ENCODE results near the gene MAK. TPM values are rescaled to one million over a fixed set of nuclear protein-coding genes. Genes with fewer than 3 reads are reported as not detected.
"Not testable (repeated sequence)": the region's sequence is repeated elsewhere in the genome, so short reads cannot be mapped to it uniquely, and the experiment has no call there.

MAK gene
- total RNA-seq, 1 donor from 2014 or later: 0.71 TPM

GRCh38 chr6:10792101-10792500, 46.2 kb downstream of the MAK start:
- DNase-seq (ENCODE audit: low spot score): no peak

DNA sequence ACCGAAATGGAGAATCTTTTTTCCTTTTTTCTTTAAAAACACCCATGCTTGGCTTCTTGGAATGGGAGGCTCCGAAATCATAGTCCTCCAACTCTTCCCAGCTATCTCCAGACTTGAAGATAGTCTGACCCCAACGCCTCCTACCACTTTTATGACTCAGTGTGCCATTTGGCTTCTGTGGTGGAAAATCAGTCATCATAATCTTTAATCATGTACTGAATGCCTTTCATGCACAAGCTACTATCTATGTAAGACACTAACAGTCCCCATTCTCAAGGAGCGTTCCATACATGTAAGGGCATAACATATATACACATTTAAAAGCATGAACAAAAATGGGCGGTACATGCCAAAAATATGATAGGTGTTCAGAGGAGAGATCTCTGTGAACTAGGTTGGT, 46.7 kb downstream of the MAK start:
- no peak for DNase-seq (ENCODE audit: low spot score)

- DNase-seq (ENCODE audit: low spot score): no peak
Observed at GRCh38 chr6:10779076-10779475, 59.3 kb downstream of the MAK start.

- no peak for DNase-seq (ENCODE audit: low spot score)
Observed at GRCh38 chr6:10778230-10778629, 60.1 kb downstream of the MAK start.

GRCh38 chr6:10771371-10771894, 66.9 kb downstream of the MAK start:
- DNase-seq (ENCODE audit: low spot score): no peak

DNA sequence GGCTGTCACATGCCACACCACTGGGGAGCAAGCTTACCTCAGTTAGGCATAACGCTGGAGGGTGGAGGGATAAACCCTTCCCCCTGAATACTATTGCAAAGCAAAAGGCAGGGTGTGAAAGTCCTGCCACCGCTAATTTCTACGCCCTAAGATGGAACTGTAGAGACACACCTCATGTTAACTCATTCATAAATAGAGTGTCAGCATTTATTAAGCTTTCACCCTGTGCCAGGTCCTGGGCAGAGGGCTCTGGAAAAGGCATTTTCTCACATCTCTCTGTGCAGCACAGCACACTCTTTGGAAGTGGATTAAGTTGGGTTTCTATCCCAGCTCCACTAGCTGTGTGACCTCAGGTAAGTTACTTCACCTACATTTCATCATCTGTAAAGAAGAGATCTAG, 68.9 kb downstream of the MAK start:
- DNase-seq (ENCODE audit: low spot score): no peak

DNA sequence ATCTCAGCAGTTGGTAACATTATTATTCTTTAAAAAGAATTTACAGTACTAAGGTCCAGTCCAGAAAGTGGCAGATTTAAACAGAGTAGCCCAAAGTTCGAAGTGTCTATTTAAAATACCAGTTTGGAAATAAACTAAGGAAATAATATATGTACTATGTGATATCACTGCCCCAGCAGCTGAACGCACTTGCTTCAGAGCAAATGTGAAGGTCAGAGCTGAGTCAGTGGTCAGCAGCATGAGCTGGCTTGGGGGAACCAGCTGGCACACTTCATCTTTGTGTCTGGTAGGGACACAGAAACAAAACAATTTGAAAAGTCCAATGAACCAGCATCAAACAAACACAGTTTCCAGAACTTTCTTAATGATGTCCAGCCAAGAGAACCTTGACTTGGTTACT, 75.3 kb downstream of the MAK start:
- no peak for DNase-seq (ENCODE audit: low spot score)

GRCh38 chr6:10759884-10760329, 78.4 kb downstream of the MAK start:
- no peak for DNase-seq (ENCODE audit: low spot score)

- no peak for DNase-seq (ENCODE audit: low spot score)
Observed at GRCh38 chr6:10759312-10759839, 79.0 kb downstream of the MAK start.

DNA sequence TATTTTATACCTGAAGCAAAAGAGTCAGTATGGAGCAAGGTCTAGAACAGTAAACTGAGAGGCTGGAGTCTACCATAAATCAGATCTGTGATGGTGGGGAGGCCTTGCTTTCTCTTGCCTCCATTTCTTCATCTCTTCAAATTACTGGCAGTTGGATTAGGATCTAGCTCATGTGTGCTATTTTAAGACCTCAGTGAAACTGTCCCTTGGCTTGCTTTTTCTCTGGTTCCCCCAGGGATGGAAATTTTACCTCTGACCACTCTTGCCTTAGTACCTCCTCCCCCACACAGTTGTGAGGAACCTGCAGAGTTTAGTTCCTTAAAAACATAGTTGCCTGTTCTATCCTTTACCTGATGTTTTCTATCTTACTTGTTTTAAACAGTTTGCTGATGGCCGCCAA, 82.3 kb downstream of the MAK start:
- DNase-seq (ENCODE audit: low spot score): no peak

GRCh38 chr6:10751757-10752156, 86.6 kb downstream of the MAK start:
- not testable (repeated sequence) for DNase-seq (ENCODE audit: low spot score)

- DNase-seq (ENCODE audit: low spot score): not testable (repeated sequence)
Observed at GRCh38 chr6:10750568-10750967, 87.8 kb downstream of the MAK start.

- no peak for DNase-seq (ENCODE audit: low spot score)
Observed at GRCh38 chr6:10749734-10750133, 88.6 kb downstream of the MAK start.

- peak; percentile 100 for DNase-seq (ENCODE audit: low spot score)
Observed at GRCh38 chr6:10747251-10747972, 90.9 kb downstream of the MAK start, which contains the start of gene TMEM14B. TMEM14B (plus strand) TSS chr6:10747805; CDS start chr6:10749246, 1,441 bp downstream.

DNA sequence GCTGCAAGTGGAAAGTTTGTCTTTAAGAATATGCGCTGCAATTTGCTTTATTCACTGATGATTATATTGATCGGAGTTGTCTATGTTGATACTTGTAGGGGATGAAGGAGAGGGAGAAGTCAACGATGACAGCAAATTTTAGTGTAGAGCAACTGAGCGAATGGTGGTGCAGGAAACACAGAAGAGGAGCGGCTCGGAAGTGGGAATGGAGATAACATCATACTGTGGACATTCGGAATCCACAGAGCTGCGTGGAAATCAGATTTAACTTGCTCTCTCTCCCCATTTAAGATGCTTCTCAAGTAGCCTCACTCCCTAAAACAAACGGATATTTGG, 91.5 kb downstream of the MAK start:
- DNase-seq (ENCODE audit: low spot score): no peak

- no peak for DNase-seq (ENCODE audit: low spot score)
Observed at GRCh38 chr6:10745116-10745515, 93.2 kb downstream of the MAK start.

- no peak for DNase-seq (ENCODE audit: low spot score)
Observed at GRCh38 chr6:10743515-10743914, 94.8 kb downstream of the MAK start.

DNA sequence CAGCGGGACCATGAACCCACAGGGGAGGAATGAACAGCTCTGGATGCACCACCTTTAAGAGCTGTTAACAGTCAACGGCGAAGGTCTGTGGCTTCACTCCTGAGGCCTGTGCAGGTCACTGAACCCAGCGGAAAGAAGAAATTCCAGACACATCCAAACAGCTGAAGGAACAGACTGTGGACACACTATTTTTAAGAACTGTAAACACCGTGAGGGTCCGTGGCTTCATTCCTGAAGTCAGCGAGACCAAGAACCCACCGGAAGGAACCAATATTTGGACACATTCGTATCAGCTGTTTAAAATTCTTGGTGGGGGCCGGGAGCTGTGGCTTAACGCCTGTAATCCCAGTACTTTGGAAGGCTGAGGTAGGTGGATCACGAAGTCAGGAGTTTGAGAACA, 96.1 kb downstream of the MAK start:
- no peak for DNase-seq (ENCODE audit: low spot score)

DNA sequence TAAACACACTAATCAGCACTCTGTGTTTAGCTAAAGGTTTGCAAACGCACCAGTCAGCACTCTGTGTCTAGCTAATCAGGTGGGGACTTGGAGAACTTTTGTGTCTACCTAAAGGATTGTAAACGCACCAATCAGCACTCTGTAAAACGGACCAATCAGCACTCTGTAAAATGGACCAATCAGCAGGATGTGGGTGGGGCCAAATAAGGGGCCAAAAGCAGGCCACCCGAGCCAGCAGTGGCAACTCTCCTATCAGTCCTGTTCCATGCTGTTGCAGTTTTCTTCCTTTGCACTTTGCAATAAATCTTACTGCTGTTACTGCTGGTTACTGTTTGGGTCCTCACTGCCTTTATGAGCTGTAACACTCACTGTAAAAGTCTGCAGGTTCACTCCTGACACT, 96.7 kb downstream of the MAK start:
- DNase-seq (ENCODE audit: low spot score): not testable (repeated sequence)

- DNase-seq (ENCODE audit: low spot score): no peak
Observed at GRCh38 chr6:10740061-10740460, 98.3 kb downstream of the MAK start.

- no peak for DNase-seq (ENCODE audit: low spot score)
Observed at GRCh38 chr6:10736731-10737130, 101.6 kb downstream of the MAK start.

DNA sequence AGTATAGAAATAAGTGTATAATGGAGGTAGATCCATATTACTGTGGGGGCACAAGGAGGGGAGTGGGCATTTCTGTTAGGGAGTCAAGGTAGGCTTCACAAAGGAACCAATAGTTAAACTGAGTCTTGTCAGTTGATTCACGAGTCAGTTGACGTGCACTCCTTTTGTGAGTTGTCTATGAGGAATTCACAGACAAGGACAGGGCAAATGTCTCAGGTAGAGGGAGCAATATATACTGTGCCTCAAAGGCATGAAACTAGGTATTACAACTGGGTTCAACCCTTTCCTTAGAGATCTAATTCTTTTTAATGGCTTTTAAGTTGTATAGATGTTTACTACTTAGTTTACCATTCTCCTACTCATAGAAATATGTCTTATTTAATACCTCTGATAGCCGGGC, 104.5 kb downstream of the MAK start:
- no peak for DNase-seq (ENCODE audit: low spot score)

- no peak for DNase-seq (ENCODE audit: low spot score)
Observed at GRCh38 chr6:10733151-10733715, 105.1 kb downstream of the MAK start.

Measured in mesenteric fat pad (tissue), 1 donor.